PC-9 (cell line): ENCODE measurements around the gene THBS1. TPM values are rescaled to one million over a fixed set of nuclear protein-coding genes. Genes with fewer than 3 reads are reported as not detected.

ENCODE experiments used
- BruUV-seq: library from RNA; stranded (reverse); fragments of 400-500 nt; replicated peaks from 2 replicates; lab custom pipeline; 2021; lab: Mats Ljungman, UMichigan
- CTCF ChIA-PET: fragments of 300-600 bp; sonication (Branson Sonifier 250); formaldehyde crosslinking; loops from one replicate; lab custom pipeline; 2022; ENCODE audit warnings: antibody characterized with exemption; lab: Charles Lee
- POLR2A ChIA-PET: fragments of 300-600 bp; sonication (Branson Sonifier 250); formaldehyde crosslinking; loops from one replicate; lab custom pipeline; 2022; ENCODE audit warnings: antibody characterized with exemption; ENCODE audit not compliant: unreplicated experiment; lab: Charles Lee
- DNase-seq, 2 experiments: peaks; one replicate each; pipeline versions ENCODE4 v3.0.0 to v3.0.0-alpha.2; 2015 to 2022; ENCODE audit warnings: mixed read lengths in 1 of 2
- H2AFZ ChIP-seq: fragments of 200-600 bp; sonication (generic); 2 replicates; pipeline ENCODE4 v1.8.1; 2017; ENCODE audit warnings: antibody characterized with exemption
- H3F3A ChIP-seq: fragments of 200-600 bp; sonication (generic); 2 replicates; pipeline ENCODE4 v1.8.1; 2017; ENCODE audit warnings: antibody characterized with exemption, mild to moderate bottlenecking, low read depth; ENCODE audit not compliant: insufficient read depth
- H3K27ac ChIP-seq: fragments of 200-600 bp; sonication (generic); 2 replicates; pipeline ENCODE4 v1.6.1; 2016; ENCODE audit warnings: mixed run types
- H3K27me3 ChIP-seq: fragments of 200-600 bp; sonication (generic); 2 replicates; pipeline ENCODE4 v1.6.1; 2016; ENCODE audit warnings: low read depth, mixed run types; ENCODE audit not compliant: insufficient read depth
- H3K36me3 ChIP-seq: fragments of 200-600 bp; sonication (generic); 2 replicates; pipeline ENCODE4 v1.6.1; 2016; ENCODE audit warnings: low read depth, mixed run types
- H3K4me1 ChIP-seq: fragments of 200-600 bp; sonication (generic); replicated peaks from 2 replicates; pipeline ENCODE4 v1.6.1; 2016; ENCODE audit warnings: mixed run types; ENCODE audit not compliant: insufficient read depth
- H3K4me2 ChIP-seq: fragments of 200-600 bp; sonication (generic); 2 replicates; pipeline ENCODE4 v1.6.1; 2017; ENCODE audit warnings: mixed run types
- H3K4me3 ChIP-seq: fragments of 200-600 bp; sonication (generic); 2 replicates; pipeline ENCODE4 v1.6.1; 2016; ENCODE audit warnings: mixed run types
- H3K79me2 ChIP-seq: fragments of 200-600 bp; sonication (generic); 2 replicates; pipeline ENCODE4 v1.6.1; 2017; ENCODE audit warnings: low read depth, mixed run types
- H3K9me2 ChIP-seq: fragments of 200-600 bp; sonication (generic); 2 replicates; pipeline ENCODE4 v1.8.1; 2017; ENCODE audit warnings: mild to moderate bottlenecking; ENCODE audit not compliant: insufficient read depth
- H3K9me3 ChIP-seq: fragments of 200-600 bp; sonication (generic); 2 replicates; pipeline ENCODE4 v1.8.1; 2016; ENCODE audit warnings: low read depth; ENCODE audit not compliant: insufficient read depth
- H4K20me1 ChIP-seq: fragments of 200-600 bp; sonication (generic); 2 replicates; pipeline ENCODE4 v1.8.1; 2017; ENCODE audit not compliant: insufficient read depth
- CTCF ChIP-seq: fragments of 200-600 bp; sonication (generic); conservative IDR thresholded peaks from 2 replicates; pipeline ENCODE4 v1.6.1; 2017; ENCODE audit warnings: mixed run types, antibody characterized with exemption, mild to moderate bottlenecking, moderate library complexity
- EZH2 ChIP-seq: fragments of 200-600 bp; sonication (generic); IDR thresholded peaks from 2 replicates; pipeline ENCODE4 v1.8.0; 2017; ENCODE audit warnings: antibody characterized with exemption, low read depth
- intact Hi-C: fragments of 100-400 bp; cut with micrococcal nuclease; formaldehyde crosslinking; loops from one replicate; pipeline ENCODE4 v1.10.0; 2022; ENCODE audit not compliant: unreplicated experiment
- total RNA-seq: library from RNA; stranded (reverse); gene quantifications from 2 replicates; pipeline ENCODE4 v1.2.3, GENCODE V29; 2021

The THBS1 gene
- total RNA-seq, 1 experiment from 2014 or later = 406 TPM

GRCh38 chr15:39628144-39628508 is 47.2 kb downstream of the THBS1 start:
- H3K9me2 ChIP-seq = no peaks in the 10 kb centered on the region
- no peaks in the 10 kb centered on the region for H3K36me3 ChIP-seq
- H3K79me2 ChIP-seq = no peaks in the 10 kb centered on the region
- no peak for DNase-seq
- H3K27me3 ChIP-seq = no peaks in the 10 kb centered on the region
- H4K20me1 ChIP-seq = no peaks in the 10 kb centered on the region
- H3K4me1 ChIP-seq = peaks cover 12% of the 10 kb centered on the region
- BruUV-seq = no TSS peak
- H2AFZ ChIP-seq = no peak overlapping the region
- TF ChIP-seq EZH2 = no peak
- TF ChIP-seq CTCF = no peak
- H3K27ac ChIP-seq = no peak overlapping the region
- intact Hi-C loops = no loop called here
- no peak overlapping the region for H3K4me3 ChIP-seq
- ChIA-PET CTCF (no interaction called here), POLR2A (no interaction called here)
- no peak overlapping the region for H3K4me2 ChIP-seq
- H3F3A ChIP-seq = peaks cover 4% of the 10 kb centered on the region; the same call in 1 of the 2 replicates
- H3K9me3 ChIP-seq = no peaks in the 10 kb centered on the region

GRCh38 chr15:39628546-39629257 is 47.8 kb downstream of the THBS1 start:
- Histone ChIP-seq H3K79me2 (no peaks in the 10 kb centered on the region), H3K4me2 (no peak overlapping the region), H3K9me2 (no peaks in the 10 kb centered on the region), H2AFZ (no peak overlapping the region), H4K20me1 (no peaks in the 10 kb centered on the region), H3F3A (peaks cover 4% of the 10 kb centered on the region; the same call in 1 of the 2 replicates), H3K4me3 (no peak overlapping the region), H3K27ac (no peak overlapping the region), H3K9me3 (no peaks in the 10 kb centered on the region), H3K27me3 (no peaks in the 10 kb centered on the region), H3K36me3 (no peaks in the 10 kb centered on the region), H3K4me1 (peaks cover 12% of the 10 kb centered on the region)
- intact Hi-C loops = no loop called here
- DNase-seq = no peak
- no TSS peak for BruUV-seq
- CTCF ChIA-PET = no interaction called here
- POLR2A ChIA-PET = no interaction called here
- TF ChIP-seq CTCF = no peak
- no peak for TF ChIP-seq EZH2

- no peaks in the 10 kb centered on the region for H4K20me1 ChIP-seq
- no peaks in the 10 kb centered on the region for H3K9me3 ChIP-seq
- no peaks in the 10 kb centered on the region for H3K79me2 ChIP-seq
- H3F3A ChIP-seq = peaks cover 4% of the 10 kb centered on the region; the same call in 1 of the 2 replicates
- no peaks in the 10 kb centered on the region for H3K27me3 ChIP-seq
- DNase-seq = no peak
- intact Hi-C loops = no loop called here
- H3K4me2 ChIP-seq = no peak overlapping the region
- no peak overlapping the region for H3K4me3 ChIP-seq
- TF ChIP-seq EZH2 (no peak), CTCF (no peak)
- ChIA-PET CTCF (no interaction called here), POLR2A (no interaction called here)
- no peak overlapping the region for H3K27ac ChIP-seq
- H3K36me3 ChIP-seq = no peaks in the 10 kb centered on the region
- no peaks in the 10 kb centered on the region for H3K9me2 ChIP-seq
- no TSS peak for BruUV-seq
- H2AFZ ChIP-seq = no peak overlapping the region
- H3K4me1 ChIP-seq = peaks cover 9% of the 10 kb centered on the region
These were observed 48.5 kb downstream of the THBS1 start for GRCh38 chr15:39629371-39629770.
